ENCODE results near the gene RBBP8NL. TPM values are rescaled to one million over a fixed set of nuclear protein-coding genes. Genes with fewer than 3 reads are reported as not detected.

Gene RBBP8NL
- total RNA-seq, 4 donors from 2014 or later, result not detected

DNA sequence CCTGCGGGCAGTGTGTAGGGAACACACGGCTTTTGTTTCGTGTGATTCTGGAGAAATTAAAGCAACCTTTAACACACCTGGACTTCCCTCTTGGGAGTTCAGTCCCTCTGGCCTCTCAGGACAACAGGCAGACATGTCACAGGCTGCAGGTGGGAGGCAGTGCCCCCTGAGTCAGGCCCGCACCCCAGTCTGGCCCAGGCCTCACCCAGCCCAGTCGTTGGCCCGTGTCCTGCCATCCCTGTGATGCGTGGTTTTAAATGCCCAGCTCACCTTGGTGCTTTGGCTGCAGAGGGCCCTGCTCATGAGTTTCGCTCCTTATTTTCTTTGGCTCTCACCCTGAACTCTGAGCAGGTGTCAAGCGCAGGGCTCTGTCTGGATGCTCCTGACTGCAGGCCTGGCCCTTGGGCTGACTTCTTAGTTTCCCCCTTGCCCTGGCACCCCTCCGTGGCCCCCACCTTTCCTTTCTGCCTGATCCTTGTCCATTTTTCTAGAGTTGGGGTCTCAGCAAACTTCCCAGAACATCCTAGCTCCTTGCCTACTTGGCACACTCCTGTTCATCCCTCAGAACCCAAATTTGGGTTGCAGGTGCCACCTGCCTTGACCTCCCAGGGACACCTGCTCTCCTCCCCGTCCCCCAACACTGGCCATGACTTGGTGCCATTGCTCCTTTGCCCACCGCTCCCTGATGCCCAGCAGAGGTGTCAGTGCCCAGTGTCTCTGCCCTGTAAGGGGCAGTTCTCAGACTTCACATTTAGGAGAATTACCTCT, 18.1 kb downstream of the RBBP8NL start:
- no peaks in the 10 kb centered on the region for H3K9me3 ChIP-seq
- H3K4me1 ChIP-seq, result peaks cover 0 to 41% (median 24%) of the 10 kb centered on the region in 4 donors
- H3K4me3 ChIP-seq, result no peak overlapping the region
- TF ChIP-seq POLR2A (IDR thresholded peaks at IDR 0.05) (no peak), EP300 (IDR thresholded peaks at IDR 0.05) (no peak)
- TF ChIP-seq, protein P1, sequence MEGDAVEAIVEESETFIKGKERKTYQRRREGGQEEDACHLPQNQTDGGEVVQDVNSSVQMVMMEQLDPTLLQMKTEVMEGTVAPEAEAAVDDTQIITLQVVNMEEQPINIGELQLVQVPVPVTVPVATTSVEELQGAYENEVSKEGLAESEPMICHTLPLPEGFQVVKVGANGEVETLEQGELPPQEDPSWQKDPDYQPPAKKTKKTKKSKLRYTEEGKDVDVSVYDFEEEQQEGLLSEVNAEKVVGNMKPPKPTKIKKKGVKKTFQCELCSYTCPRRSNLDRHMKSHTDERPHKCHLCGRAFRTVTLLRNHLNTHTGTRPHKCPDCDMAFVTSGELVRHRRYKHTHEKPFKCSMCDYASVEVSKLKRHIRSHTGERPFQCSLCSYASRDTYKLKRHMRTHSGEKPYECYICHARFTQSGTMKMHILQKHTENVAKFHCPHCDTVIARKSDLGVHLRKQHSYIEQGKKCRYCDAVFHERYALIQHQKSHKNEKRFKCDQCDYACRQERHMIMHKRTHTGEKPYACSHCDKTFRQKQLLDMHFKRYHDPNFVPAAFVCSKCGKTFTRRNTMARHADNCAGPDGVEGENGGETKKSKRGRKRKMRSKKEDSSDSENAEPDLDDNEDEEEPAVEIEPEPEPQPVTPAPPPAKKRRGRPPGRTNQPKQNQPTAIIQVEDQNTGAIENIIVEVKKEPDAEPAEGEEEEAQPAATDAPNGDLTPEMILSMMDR (IDR thresholded peaks at IDR 0.05), result no peak
- no peaks in the 10 kb centered on the region for H3K36me3 ChIP-seq
- H3K27me3 ChIP-seq, result peaks cover 0 to 8% of the 10 kb centered on the region in 2 donors
- H3K27ac ChIP-seq, result no peak overlapping the region
- WGBS, 2 donors, result 85 to 86% methylated on average over 12 of the region's 12 CpGs
- DNase-seq (ENCODE audit: low spot score in 2 of 2), result no peak

DNA sequence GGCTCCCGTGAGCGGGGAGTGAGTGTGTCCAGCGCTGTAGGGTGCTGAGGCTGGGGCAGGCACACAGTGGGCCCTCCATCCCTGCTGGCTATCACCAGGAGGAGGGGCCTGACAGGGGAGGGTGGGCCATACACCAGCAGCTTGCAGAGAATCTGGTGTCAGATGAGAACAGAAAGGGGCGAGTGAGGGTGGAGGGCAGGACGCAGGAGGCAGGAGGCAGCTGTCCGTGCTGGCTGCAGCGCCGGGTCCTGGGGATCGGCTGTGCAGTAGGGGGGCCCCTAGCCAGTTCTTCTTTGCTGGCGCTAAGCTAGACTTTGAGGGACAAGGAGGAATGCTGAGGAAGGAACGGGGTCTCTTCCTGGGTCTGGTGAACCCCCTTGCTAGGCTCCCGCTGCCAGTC, 18.7 kb downstream of the RBBP8NL start:
- H3K9me3 ChIP-seq, result no peaks in the 10 kb centered on the region
- H3K4me1 ChIP-seq, result peaks cover 0 to 41% (median 24%) of the 10 kb centered on the region in 4 donors
- no peak overlapping the region for H3K4me3 ChIP-seq
- H3K36me3 ChIP-seq, result no peaks in the 10 kb centered on the region
- peaks cover 0 to 8% of the 10 kb centered on the region in 2 donors for H3K27me3 ChIP-seq
- no peak overlapping the region for H3K27ac ChIP-seq
- TF ChIP-seq, protein P1 (IDR thresholded peaks at IDR 0.05), result no peak
- TF ChIP-seq POLR2A (IDR thresholded peaks at IDR 0.05) (no peak), EP300 (IDR thresholded peaks at IDR 0.05) (no peak)
- no peak for DNase-seq (ENCODE audit: low spot score in 2 of 2)
- WGBS, 2 donors, result 74 to 83% methylated on average over 12 of the region's 12 CpGs

DNA sequence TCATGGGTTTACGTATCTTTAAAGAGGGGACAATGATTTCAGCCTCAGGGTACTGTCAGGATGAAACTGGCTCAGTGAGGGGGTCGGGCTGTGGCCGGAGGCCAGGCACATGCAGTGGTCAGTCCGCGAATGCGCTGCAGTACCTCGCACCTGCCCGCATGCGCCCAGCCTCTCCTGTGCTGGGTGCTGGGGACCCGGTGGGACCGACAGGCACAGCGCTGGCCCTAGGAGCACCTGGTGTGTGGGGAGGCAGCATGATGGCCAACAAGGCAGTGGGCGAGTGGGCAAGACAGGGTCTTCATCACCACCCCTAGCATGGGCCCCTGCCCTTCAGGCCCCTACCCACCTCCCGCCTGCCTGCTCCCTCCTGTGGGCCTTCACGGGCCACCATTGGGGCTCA, 19.3 kb downstream of the RBBP8NL start:
- TF ChIP-seq, protein P1 (IDR thresholded peaks at IDR 0.05), result no peak
- TF ChIP-seq POLR2A (IDR thresholded peaks at IDR 0.05) (no peak), EP300 (IDR thresholded peaks at IDR 0.05) (no peak)
- no peak overlapping the region for H3K27ac ChIP-seq
- WGBS, 2 donors, result 91 to 92% methylated on average over 11 to 15 of the region's 15 CpGs
- H3K36me3 ChIP-seq, result peaks cover 0 to 2% (median 0%) of the 10 kb centered on the region in 3 donors
- no peak overlapping the region for H3K4me3 ChIP-seq
- peaks cover 0 to 41% (median 24%) of the 10 kb centered on the region in 4 donors for H3K4me1 ChIP-seq
- peaks cover 0 to 8% of the 10 kb centered on the region in 2 donors for H3K27me3 ChIP-seq
- no peaks in the 10 kb centered on the region for H3K9me3 ChIP-seq
- no peak for DNase-seq (ENCODE audit: low spot score in 2 of 2)

DNA sequence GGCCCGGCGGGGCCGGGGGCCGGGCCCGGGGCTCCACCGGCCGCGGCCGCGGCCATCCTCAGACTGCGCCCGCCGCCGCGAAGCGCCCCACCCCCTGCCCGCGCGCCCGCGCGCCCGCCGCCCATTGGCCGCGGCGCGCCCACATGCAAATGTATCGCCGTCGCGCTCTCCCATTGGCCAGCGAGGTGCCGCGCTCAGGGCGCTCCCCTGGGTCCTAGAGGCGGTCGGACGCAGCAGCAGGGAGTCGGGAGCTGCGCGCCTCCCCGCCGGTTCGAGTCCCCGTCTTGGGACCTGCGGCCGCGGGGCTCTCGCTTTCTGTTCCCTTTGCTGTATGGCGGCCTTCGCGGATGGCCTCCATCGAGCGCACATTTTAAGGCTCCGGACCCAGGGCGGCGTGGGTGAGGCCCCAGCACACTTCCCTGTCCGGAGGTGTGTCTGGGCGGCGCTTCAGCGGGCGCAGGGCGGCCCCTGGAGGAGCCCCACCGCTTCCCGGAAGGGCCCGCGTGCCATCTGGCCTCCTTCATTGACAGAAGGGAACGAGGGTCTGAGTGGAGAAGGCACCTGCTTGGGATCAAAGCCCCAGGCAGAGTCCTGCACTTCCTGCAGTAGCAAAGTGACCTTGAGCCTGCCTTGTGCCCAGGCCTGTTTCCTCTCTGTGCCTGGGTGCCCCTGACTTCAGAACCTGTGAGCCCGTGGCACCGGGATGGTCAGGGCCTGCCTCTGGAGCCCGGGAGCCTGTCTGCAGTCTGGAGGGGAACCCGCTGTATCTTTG, 19.9 kb downstream of the RBBP8NL start, which contains the start of gene CABLES2:
Gene CABLES2 (minus strand): TSS at position 65 of the 772 bp plus-strand sequence. CDS start 9 bp downstream, at position 56.
- H3K4me1 ChIP-seq, result peaks cover 0 to 41% (median 24%) of the 10 kb centered on the region in 4 donors
- WGBS, 2 donors, result 11 to 14% methylated on average over 21 to 40 of the region's 73 CpGs
- peaks cover 0 to 8% of the 10 kb centered on the region in 2 donors for H3K27me3 ChIP-seq
- H3K36me3 ChIP-seq, result peaks cover 0 to 9% (median 0%) of the 10 kb centered on the region in 3 donors
- H3K4me3 ChIP-seq, result peak within 1 kb of the TSS; percentile 37 to 71 (median 56)
- H3K27ac ChIP-seq, result peak within 1 kb of the TSS in 2 of 4 donors; percentile 71 to 80
- TF ChIP-seq, protein P1 (IDR thresholded peaks at IDR 0.05), result peak in 4 of 5 experiments; percentile 10 to 72 (median 38)
- TF ChIP-seq EP300 (IDR thresholded peaks at IDR 0.05) (peak; percentile 63 to 74), POLR2A (IDR thresholded peaks at IDR 0.05) (peak in 1 of 2 donors; percentile 30)
- DNase-seq (ENCODE audit: low spot score in 2 of 2), result peak; percentile 85
- H3K9me3 ChIP-seq, result no peaks in the 10 kb centered on the region

Measured in tibial nerve (tissue), 4 donors.